HepG2 (cell line): ENCODE measurements around the gene ESF1. TPM values are rescaled to one million over a fixed set of nuclear protein-coding genes. Genes with fewer than 3 reads are reported as not detected.
A peak's percentile ranks its signal among the peaks of the same experiment; 100 is the strongest.

Experiments used
- ATAC-seq: fragments of 200-7000 bp; cut with Tn5 transposase; 3 replicates; pipeline ENCODE4 v1.9.1; 2020; ENCODE audit warnings: mild to moderate bottlenecking, moderate library complexity
- BruUV-seq: library from RNA; stranded (reverse); fragments of 400-500 nt; replicated peaks from 2 replicates; lab custom pipeline; 2021; lab: Mats Ljungman, UMichigan
- CTCF ChIA-PET: fragments of 300-600 bp; formaldehyde crosslinking; extraction: SDS; loops from one replicate; lab custom pipeline; 2021; ENCODE audit warnings: low total read pairs, inconsistent platforms, low intra/inter-chr PET ratio; lab: Yijun Ruan, JAX
- POLR2A ChIA-PET: fragments of 350-600 bp; sonication (Branson Sonifier 250); formaldehyde crosslinking; loops from one replicate; lab custom pipeline; 2020; ENCODE audit warnings: antibody characterized with exemption, inconsistent platforms; lab: Yijun Ruan, JAX
- DNase-seq: peaks from one replicate; pipeline ENCODE4 v3.0.0-alpha.2; 2015; ENCODE audit warnings: low spot score
- FAIRE-seq: peaks from 3 replicates; lab custom pipeline; 2011; peaks lifted over from hg19 to GRCh38; lab: Jason Lieb, UNC
- H2AFZ ChIP-seq: one replicate; pipeline ENCODE4 v1.6.1; 2011; ENCODE audit warnings: low read length, inconsistent platforms
- H3K27ac ChIP-seq: fragments of 300-600 bp; 3 replicates; pipeline ENCODE4 v1.8.0; 2011; ENCODE audit warnings: mixed run types, mild to moderate bottlenecking, mixed read lengths, low read length, inconsistent platforms; ENCODE audit not compliant: insufficient read depth; ENCODE audit errors: extremely low read length
- H3K27me3 ChIP-seq, 2 experiments: fragments of 200-600 bp in 1 of 2; 2 replicates in 1 of 2; 3 replicates in 1 of 2; pipeline versions ENCODE4 v1.6.0 to v1.8.0; 2011; ENCODE audit warnings: low read length in 2 of 2, mild to moderate bottlenecking in 2 of 2, moderate library complexity in 2 of 2, inconsistent platforms in 1 of 2; ENCODE audit not compliant: insufficient read depth in 2 of 2, control insufficient read depth in 1 of 2
- H3K36me3 ChIP-seq, 2 experiments: fragments of 200-600 bp in 1 of 2; replicated peaks in 1 of 2; 2 replicates in 1 of 2; 3 replicates in 1 of 2; pipeline versions ENCODE4 v1.5.1 to v1.8.0; 2011; ENCODE audit warnings: low read length in 2 of 2, inconsistent platforms in 1 of 2; ENCODE audit not compliant: insufficient read depth in 2 of 2, control insufficient read depth in 1 of 2
- H3K4me1 ChIP-seq: 2 replicates; pipeline ENCODE4 v1.5.1; 2012; ENCODE audit warnings: low read length, inconsistent platforms; ENCODE audit not compliant: insufficient read depth
- H3K4me2 ChIP-seq: 2 replicates; pipeline ENCODE4 v1.6.0; 2011; ENCODE audit warnings: low read depth, low read length, inconsistent platforms
- H3K4me3 ChIP-seq, 3 experiments: fragments of 200-600 bp in 1 of 3; sonication (generic), shearing (Covaris generic) in 1 of 3; replicated peaks in 1 of 3; 2 replicates each; pipeline ENCODE4 v1.5.1; 2011 to 2016; ENCODE audit warnings: low read length in 3 of 3, inconsistent platforms in 2 of 3, low read depth in 2 of 3, mild to moderate bottlenecking in 2 of 3, control low read depth in 1 of 3, mixed read lengths in 1 of 3; ENCODE audit not compliant: insufficient read depth in 1 of 3
- H3K79me2 ChIP-seq: one replicate; pipeline ENCODE4 v1.6.1; 2011; ENCODE audit warnings: low read length, inconsistent platforms; ENCODE audit not compliant: insufficient read depth
- H3K9ac ChIP-seq: 2 replicates; pipeline ENCODE4 v1.6.0; 2011; ENCODE audit warnings: mild to moderate bottlenecking, low read depth, low read length, inconsistent platforms; ENCODE audit not compliant: insufficient read depth
- H3K9me3 ChIP-seq: 2 replicates; pipeline ENCODE4 v1.5.1; 2012; ENCODE audit warnings: mild to moderate bottlenecking, low read length
- H4K20me1 ChIP-seq: 2 replicates; pipeline ENCODE4 v1.6.0; 2011; ENCODE audit warnings: inconsistent platforms, mild to moderate bottlenecking, low read length, moderate library complexity; ENCODE audit not compliant: insufficient read depth
- CCDC6 ChIP-seq: sonication (generic); formaldehyde crosslinking; IDR thresholded peaks from 2 replicates; pipeline ENCODE4 v1.8.1; 2022; ENCODE audit warnings: mild to moderate bottlenecking, missing genetic modification reagents, moderate library complexity
- CEBPB ChIP-seq: IDR thresholded peaks from 2 replicates; pipeline ENCODE4 v1.6.1; 2011; ENCODE audit warnings: low read depth, low read length, improper control_type of control experiment, borderline replicate concordance
- CEBPG ChIP-seq: IDR thresholded peaks from 2 replicates; pipeline ENCODE4 v1.6.1; 2016
- EEA1 ChIP-seq: sonication (generic); formaldehyde crosslinking; IDR thresholded peaks from 2 replicates; pipeline ENCODE4 v1.5.1; 2020; ENCODE audit warnings: mild to moderate bottlenecking, missing genetic modification reagents, borderline replicate concordance
- EP300 ChIP-seq, 3 experiments: sonication (generic) in 1 of 3; formaldehyde crosslinking in 1 of 3; IDR thresholded peaks; 2 replicates each; pipeline versions ENCODE4 v1.5.1 to v1.6.1; 2011 to 2020; ENCODE audit warnings: low read depth in 2 of 3, low read length in 2 of 3, borderline replicate concordance in 1 of 3, improper control_type of control experiment in 1 of 3, mild to moderate bottlenecking in 1 of 3, missing genetic modification reagents in 1 of 3, moderate library complexity in 1 of 3
- GPN1 ChIP-seq: sonication (generic); formaldehyde crosslinking; IDR thresholded peaks from 2 replicates; pipeline ENCODE4 v1.5.1; 2020; ENCODE audit warnings: missing genetic modification reagents, borderline replicate concordance
- HMG20B ChIP-seq: conservative IDR thresholded peaks from 2 replicates; pipeline ENCODE4 v1.6.1; 2016; ENCODE audit warnings: missing genetic modification reagents, missing compliant biosample characterization
- HNRNPLL ChIP-seq: fragments of 200-400 bp; formaldehyde crosslinking; IDR thresholded peaks from 2 replicates; pipeline ENCODE4 v1.6.1; 2017; ENCODE audit warnings: mild to moderate bottlenecking, low read depth, low read length; ENCODE audit not compliant: poor library complexity, severe bottlenecking
- KMT2B ChIP-seq: IDR thresholded peaks from 2 replicates; pipeline ENCODE4 v1.6.1; 2016; ENCODE audit warnings: missing genetic modification reagents, missing compliant biosample characterization
- MTA1 ChIP-seq: sonication (generic); formaldehyde crosslinking; IDR thresholded peaks from 2 replicates; pipeline ENCODE4 v1.4.0; 2020; ENCODE audit warnings: missing genetic modification reagents, mild to moderate bottlenecking, borderline replicate concordance
- SRSF1 ChIP-seq: fragments of 200-400 bp; formaldehyde crosslinking; optimal IDR thresholded peaks from 2 replicates; pipeline ENCODE3; 2017; ENCODE audit warnings: mild to moderate bottlenecking, low read depth, low read length, moderate library complexity
- YEATS2 ChIP-seq: sonication (generic); formaldehyde crosslinking; IDR thresholded peaks from 2 replicates; pipeline ENCODE4 v1.4.0; 2020; ENCODE audit warnings: missing genetic modification reagents, borderline replicate concordance
- ZNF383 ChIP-seq: sonication (generic); formaldehyde crosslinking; IDR thresholded peaks from 2 replicates; pipeline ENCODE4 v1.4.0; 2020; ENCODE audit warnings: missing genetic modification reagents, mild to moderate bottlenecking, borderline replicate concordance
- ZNF878 ChIP-seq: sonication (generic); formaldehyde crosslinking; IDR thresholded peaks from 2 replicates; pipeline ENCODE4 v1.8.1; 2023; ENCODE audit warnings: mild to moderate bottlenecking, missing genetic modification reagents, moderate library complexity
- WGBS: methylation state at CpG from one replicate; pipeline ENCODE4 v1.1.6; 2017; ENCODE audit warnings: low lambda C conversion rate; 5-methylcytosine and 5-hydroxymethylcytosine counted together
- in situ Hi-C: cut with HindIII; loops from 2 replicates; pipeline ENCODE4 v1.10.0; 2017; ENCODE audit warnings: low pct_unique_long_range_greater_than_20kb; ENCODE audit not compliant: extremely low pct_ligation_motif_present
- intact Hi-C: fragments of 100-400 bp; cut with micrococcal nuclease; formaldehyde crosslinking; loops from one replicate; pipeline ENCODE4 v1.10.0; 2022; ENCODE audit not compliant: unreplicated experiment
- polyA plus RNA-seq, 8 experiments: library from polyadenylated mRNA; depleted of rRNA in 3 of 8; stranded (reverse) in 7 of 8; unstranded in 1 of 8; fragments of >200 nt; fragmentation: Illumina TruSeq in 4 of 8; extraction: Trizol in 4 of 8; gene quantifications; 2 replicates each; pipeline versions ENCODE4 v1.2.1 to v1.2.3, GENCODE V29; 2011 to 2016; ENCODE audit warnings: low read depth in 4 of 8, missing spikeins in 1 of 8, mixed read lengths in 1 of 8; ENCODE audit not compliant: insufficient read depth in 1 of 8
- total RNA-seq, 5 experiments: library from RNA; depleted of rRNA; stranded (reverse); fragments of >200 nt; fragmentation: Illumina TruSeq; extraction: Trizol; gene quantifications; 2 replicates each; pipeline ENCODE4 v1.2.3, GENCODE V29; 2016; ENCODE audit warnings: low read depth in 1 of 5
- TF ChIP-seq, protein P1 (sequence below): sonication (generic); formaldehyde crosslinking; IDR thresholded peaks from 2 replicates; pipeline ENCODE4 v1.8.0; 2022; ENCODE audit warnings: mild to moderate bottlenecking, missing genetic modification reagents, moderate library complexity
- TF ChIP-seq, protein P2 (sequence below): sonication (generic); formaldehyde crosslinking; IDR thresholded peaks from 2 replicates; pipeline ENCODE4 v1.8.1; 2023; ENCODE audit warnings: mild to moderate bottlenecking, missing genetic modification reagents, borderline replicate concordance
- TF ChIP-seq, protein P3 (sequence below): sonication (generic); formaldehyde crosslinking; IDR thresholded peaks from 2 replicates; pipeline ENCODE4 v1.5.1; 2020; ENCODE audit warnings: mild to moderate bottlenecking, missing genetic modification reagents, borderline replicate concordance
- TF ChIP-seq, protein P4 (sequence below): sonication (generic); formaldehyde crosslinking; IDR thresholded peaks from 2 replicates; pipeline ENCODE4 v1.4.0; 2020; ENCODE audit warnings: missing genetic modification reagents, mild to moderate bottlenecking, borderline replicate concordance

The ESF1 gene
- total and polyA plus RNA-seq, 2 of the 13 experiments (the other 11 are each of a cell fraction or from before 2014, with no cell fraction given) = 7.3 to 66.9 TPM

DNA sequence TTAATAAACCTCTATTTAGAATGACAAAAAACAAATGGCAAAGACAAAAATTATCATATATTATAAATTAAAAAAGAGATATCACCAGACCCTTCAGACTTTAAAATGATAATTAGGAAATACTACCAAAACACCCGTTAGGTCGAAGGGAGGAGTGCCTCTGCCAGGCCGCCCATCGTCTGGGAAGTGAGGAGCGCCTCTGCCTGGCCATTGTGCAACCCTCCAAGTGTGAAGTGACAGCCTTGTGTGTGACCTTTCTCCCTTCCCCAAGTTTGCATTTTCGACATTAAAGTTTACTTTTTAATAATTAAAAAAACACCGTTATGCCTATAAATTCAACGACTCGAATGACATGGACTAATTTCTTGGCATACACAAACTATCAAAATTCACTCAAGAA, 81.5 kb downstream of the ESF1 start:
- H4K20me1 ChIP-seq = no peaks in the 10 kb centered on the region
- H3K79me2 ChIP-seq = no peaks in the 10 kb centered on the region
- CTCF ChIA-PET = no interaction called here
- H3K36me3 ChIP-seq = no peaks in the 10 kb centered on the region
- ATAC-seq = peak; percentile 37; the same call in 1 of the 3 replicates
- no peak overlapping the region for H3K9ac ChIP-seq
- no TSS peak for BruUV-seq
- H3K4me2 ChIP-seq = no peak overlapping the region
- 14% methylated on average over 9 of the region's 9 CpGs for WGBS
- no peak overlapping the region for H3K4me3 ChIP-seq
- H3K27me3 ChIP-seq = no peaks in the 10 kb centered on the region
- DNase-seq = no peak
- FAIRE-seq = no peak
- H2AFZ ChIP-seq = no peak overlapping the region
- H3K27ac ChIP-seq = no peak overlapping the region
- POLR2A ChIA-PET = no interaction called here
- intact Hi-C loops = no loop called here
- in situ Hi-C loops = no loop called here
- H3K9me3 ChIP-seq = no peaks in the 10 kb centered on the region
- H3K4me1 ChIP-seq = no peaks in the 10 kb centered on the region
- TF ChIP-seq, protein P1, sequence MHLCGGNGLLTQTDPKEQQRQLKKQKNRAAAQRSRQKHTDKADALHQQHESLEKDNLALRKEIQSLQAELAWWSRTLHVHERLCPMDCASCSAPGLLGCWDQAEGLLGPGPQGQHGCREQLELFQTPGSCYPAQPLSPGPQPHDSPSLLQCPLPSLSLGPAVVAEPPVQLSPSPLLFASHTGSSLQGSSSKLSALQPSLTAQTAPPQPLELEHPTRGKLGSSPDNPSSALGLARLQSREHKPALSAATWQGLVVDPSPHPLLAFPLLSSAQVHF = no peak
- TF ChIP-seq CEBPB (peak; percentile 78; the same call in 1 of the 2 replicates), HNRNPLL (no peak), CCDC6 (CRISPR knock-in tag) (no peak), CEBPG (CRISPR knock-in tag) (peak; percentile 62), EEA1 (no peak), YEATS2 (CRISPR knock-in tag) (no peak), ZNF383 (CRISPR knock-in tag) (no peak), SRSF1 (no peak), GPN1 (CRISPR knock-in tag) (no peak), EP300 (IDR thresholded peaks at IDR 0.05; ENCODE audit: low read depth in 2 of 2, low read length in 2 of 2) (no peak), EP300 (CRISPR knock-in tag; IDR thresholded peaks at IDR 0.05; ENCODE audit: borderline replicate concordance) (no peak), KMT2B (CRISPR knock-in tag) (no peak), HMG20B (CRISPR knock-in tag) (no peak), ZNF878 (no peak), MTA1 (CRISPR knock-in tag) (no peak)
- TF ChIP-seq, protein P2, sequence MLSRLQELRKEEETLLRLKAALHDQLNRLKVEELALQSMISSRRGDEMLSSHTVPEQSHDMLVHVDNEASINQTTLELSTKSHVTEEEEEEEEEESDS (CRISPR knock-in tag) = no peak
- TF ChIP-seq, protein P3, sequence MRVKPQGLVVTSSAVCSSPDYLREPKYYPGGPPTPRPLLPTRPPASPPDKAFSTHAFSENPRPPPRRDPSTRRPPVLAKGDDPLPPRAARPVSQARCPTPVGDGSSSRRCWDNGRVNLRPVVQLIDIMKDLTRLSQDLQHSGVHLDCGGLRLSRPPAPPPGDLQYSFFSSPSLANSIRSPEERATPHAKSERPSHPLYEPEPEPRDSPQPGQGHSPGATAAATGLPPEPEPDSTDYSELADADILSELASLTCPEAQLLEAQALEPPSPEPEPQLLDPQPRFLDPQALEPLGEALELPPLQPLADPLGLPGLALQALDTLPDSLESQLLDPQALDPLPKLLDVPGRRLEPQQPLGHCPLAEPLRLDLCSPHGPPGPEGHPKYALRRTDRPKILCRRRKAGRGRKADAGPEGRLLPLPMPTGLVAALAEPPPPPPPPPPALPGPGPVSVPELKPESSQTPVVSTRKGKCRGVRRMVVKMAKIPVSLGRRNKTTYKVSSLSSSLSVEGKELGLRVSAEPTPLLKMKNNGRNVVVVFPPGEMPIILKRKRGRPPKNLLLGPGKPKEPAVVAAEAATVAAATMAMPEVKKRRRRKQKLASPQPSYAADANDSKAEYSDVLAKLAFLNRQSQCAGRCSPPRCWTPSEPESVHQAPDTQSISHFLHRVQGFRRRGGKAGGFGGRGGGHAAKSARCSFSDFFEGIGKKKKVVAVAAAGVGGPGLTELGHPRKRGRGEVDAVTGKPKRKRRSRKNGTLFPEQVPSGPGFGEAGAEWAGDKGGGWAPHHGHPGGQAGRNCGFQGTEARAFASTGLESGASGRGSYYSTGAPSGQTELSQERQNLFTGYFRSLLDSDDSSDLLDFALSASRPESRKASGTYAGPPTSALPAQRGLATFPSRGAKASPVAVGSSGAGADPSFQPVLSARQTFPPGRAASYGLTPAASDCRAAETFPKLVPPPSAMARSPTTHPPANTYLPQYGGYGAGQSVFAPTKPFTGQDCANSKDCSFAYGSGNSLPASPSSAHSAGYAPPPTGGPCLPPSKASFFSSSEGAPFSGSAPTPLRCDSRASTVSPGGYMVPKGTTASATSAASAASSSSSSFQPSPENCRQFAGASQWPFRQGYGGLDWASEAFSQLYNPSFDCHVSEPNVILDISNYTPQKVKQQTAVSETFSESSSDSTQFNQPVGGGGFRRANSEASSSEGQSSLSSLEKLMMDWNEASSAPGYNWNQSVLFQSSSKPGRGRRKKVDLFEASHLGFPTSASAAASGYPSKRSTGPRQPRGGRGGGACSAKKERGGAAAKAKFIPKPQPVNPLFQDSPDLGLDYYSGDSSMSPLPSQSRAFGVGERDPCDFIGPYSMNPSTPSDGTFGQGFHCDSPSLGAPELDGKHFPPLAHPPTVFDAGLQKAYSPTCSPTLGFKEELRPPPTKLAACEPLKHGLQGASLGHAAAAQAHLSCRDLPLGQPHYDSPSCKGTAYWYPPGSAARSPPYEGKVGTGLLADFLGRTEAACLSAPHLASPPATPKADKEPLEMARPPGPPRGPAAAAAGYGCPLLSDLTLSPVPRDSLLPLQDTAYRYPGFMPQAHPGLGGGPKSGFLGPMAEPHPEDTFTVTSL (CRISPR knock-in tag) = no peak
- TF ChIP-seq, protein P4, sequence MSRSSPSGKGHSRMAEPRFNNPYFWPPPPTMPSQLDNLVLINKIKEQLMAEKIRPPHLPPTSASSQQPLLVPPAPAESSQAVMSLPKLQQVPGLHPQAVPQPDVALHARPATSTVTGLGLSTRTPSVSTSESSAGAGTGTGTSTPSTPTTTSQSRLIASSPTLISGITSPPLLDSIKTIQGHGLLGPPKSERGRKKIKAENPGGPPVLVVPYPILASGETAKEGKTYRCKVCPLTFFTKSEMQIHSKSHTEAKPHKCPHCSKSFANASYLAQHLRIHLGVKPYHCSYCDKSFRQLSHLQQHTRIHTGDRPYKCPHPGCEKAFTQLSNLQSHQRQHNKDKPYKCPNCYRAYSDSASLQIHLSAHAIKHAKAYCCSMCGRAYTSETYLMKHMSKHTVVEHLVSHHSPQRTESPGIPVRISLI (CRISPR knock-in tag) = no peak
